Mesothelial cell of epicardium (in vitro differentiated cells): Measurements from ENCODE around the gene RIN1. TPM values are rescaled to one million over a fixed set of nuclear protein-coding genes. Genes with fewer than 3 reads are reported as not detected.

ENCODE experiments used
- DNase-seq, 2 experiments: peaks; one replicate each; pipeline ENCODE4 v3.0.0; 2021; ENCODE audit warnings: low spot score in 2 of 2; ENCODE audit not compliant: unreplicated experiment in 2 of 2
- H3K27ac Mint-ChIP-seq: 2 replicates; pipeline ENCODE4 v1.8.0; 2021; ENCODE audit warnings: mixed read lengths
- H3K27me3 Mint-ChIP-seq: 2 replicates; pipeline ENCODE4 v1.8.0; 2021; ENCODE audit warnings: low read depth, mixed read lengths
- H3K36me3 Mint-ChIP-seq: 2 replicates; pipeline ENCODE4 v1.8.0; 2021; ENCODE audit warnings: mixed read lengths
- H3K4me1 Mint-ChIP-seq: 2 replicates; pipeline ENCODE4 v1.8.0; 2021; ENCODE audit warnings: mixed read lengths
- H3K4me3 Mint-ChIP-seq: 2 replicates; pipeline ENCODE4 v1.8.0; 2021; ENCODE audit warnings: mild to moderate bottlenecking, moderate library complexity, mixed read lengths
- H3K9me3 Mint-ChIP-seq: 2 replicates; pipeline ENCODE4 v1.8.0; 2021; ENCODE audit warnings: mixed read lengths
- total RNA-seq: library from RNA; stranded (reverse); gene quantifications from 3 replicates; pipeline ENCODE4 v1.2.1, GENCODE V29; 2021
- TF ChIP-seq, protein P1 (sequence below): fragments of 200-600 bp; sonication (generic); IDR thresholded peaks from one replicate; pipeline ENCODE4 v1.5.0; 2021; ENCODE audit warnings: antibody characterized with exemption; ENCODE audit not compliant: unreplicated experiment

RIN1 gene
- total RNA-seq, 1 donor from 2014 or later, result 7.1 TPM

DNA sequence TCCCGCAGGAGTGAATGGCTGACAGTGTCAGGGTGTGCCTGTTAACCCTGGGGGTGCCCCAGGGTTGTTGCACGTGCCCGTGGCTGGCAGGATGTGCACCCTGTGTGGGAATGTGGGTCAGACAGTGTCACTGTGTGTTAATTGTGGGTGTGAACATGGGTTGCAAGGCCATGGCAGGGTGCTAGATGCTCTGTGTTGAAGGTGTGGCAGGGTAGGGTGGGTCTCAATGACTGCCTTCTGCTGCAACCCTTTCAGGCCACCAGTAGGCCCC, 8.3 kb downstream of the RIN1 start:
- H3K36me3 Mint-ChIP-seq, result no peaks in the 10 kb centered on the region
- TF ChIP-seq, protein P1, sequence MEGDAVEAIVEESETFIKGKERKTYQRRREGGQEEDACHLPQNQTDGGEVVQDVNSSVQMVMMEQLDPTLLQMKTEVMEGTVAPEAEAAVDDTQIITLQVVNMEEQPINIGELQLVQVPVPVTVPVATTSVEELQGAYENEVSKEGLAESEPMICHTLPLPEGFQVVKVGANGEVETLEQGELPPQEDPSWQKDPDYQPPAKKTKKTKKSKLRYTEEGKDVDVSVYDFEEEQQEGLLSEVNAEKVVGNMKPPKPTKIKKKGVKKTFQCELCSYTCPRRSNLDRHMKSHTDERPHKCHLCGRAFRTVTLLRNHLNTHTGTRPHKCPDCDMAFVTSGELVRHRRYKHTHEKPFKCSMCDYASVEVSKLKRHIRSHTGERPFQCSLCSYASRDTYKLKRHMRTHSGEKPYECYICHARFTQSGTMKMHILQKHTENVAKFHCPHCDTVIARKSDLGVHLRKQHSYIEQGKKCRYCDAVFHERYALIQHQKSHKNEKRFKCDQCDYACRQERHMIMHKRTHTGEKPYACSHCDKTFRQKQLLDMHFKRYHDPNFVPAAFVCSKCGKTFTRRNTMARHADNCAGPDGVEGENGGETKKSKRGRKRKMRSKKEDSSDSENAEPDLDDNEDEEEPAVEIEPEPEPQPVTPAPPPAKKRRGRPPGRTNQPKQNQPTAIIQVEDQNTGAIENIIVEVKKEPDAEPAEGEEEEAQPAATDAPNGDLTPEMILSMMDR, result no peak
- H3K27ac Mint-ChIP-seq, result peak overlapping the region; percentile 73
- H3K4me1 Mint-ChIP-seq, result peaks cover 40% of the 10 kb centered on the region
- no peaks in the 10 kb centered on the region for H3K27me3 Mint-ChIP-seq
- DNase-seq, result no peak
- no peaks in the 10 kb centered on the region for H3K9me3 Mint-ChIP-seq
- H3K4me3 Mint-ChIP-seq, result no peak overlapping the region

DNA sequence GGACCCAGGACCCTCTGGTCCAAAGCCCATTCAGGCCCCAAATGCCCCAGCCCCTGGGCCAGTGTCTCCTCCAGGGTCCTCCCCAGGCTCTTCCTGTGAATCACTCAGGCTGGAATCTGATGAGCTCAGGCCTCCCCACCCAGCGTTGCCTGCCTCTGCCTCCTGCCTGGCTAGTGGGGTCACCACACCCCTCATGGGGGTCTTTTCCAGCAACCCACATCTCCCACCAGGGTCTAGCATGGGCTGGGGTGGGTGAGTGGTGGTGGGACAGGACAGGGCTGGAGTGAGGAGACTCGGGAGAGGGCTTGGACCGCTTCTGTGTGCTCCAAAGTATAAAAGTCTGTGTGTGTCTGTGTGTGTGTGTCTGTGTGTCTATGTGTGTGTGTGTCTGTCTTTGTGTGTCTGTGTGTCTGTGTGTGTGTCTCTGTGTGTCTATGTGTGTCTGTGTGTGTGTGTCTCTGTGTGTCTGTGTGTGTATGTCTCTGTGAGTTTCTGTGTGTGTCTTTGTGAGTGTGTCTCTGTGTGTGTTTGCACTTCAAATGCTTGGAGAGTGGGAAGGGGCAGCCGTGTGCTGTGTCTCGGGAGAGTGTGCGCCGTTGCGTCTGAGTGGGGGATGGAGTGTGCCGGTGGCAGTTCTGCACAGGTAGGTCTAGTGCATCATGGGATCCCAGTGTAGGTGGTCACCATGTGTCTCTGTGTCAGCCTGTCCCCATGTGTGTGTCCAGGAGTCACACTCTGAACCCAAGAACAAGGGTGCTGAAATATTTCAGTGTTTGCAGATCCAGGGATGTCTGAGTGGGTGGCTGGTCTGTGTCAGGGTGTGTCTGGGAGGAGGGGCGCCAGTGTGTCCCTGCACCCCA, 8.8 kb downstream of the RIN1 start:
- Mint-ChIP-seq H3K27ac (peak overlapping the region; percentile 45), H3K4me3 (no peak overlapping the region), H3K9me3 (no peaks in the 10 kb centered on the region), H3K27me3 (no peaks in the 10 kb centered on the region), H3K4me1 (peaks cover 40% of the 10 kb centered on the region), H3K36me3 (no peaks in the 10 kb centered on the region)
- DNase-seq, result no peak
- TF ChIP-seq, protein P1, result no peak

DNA sequence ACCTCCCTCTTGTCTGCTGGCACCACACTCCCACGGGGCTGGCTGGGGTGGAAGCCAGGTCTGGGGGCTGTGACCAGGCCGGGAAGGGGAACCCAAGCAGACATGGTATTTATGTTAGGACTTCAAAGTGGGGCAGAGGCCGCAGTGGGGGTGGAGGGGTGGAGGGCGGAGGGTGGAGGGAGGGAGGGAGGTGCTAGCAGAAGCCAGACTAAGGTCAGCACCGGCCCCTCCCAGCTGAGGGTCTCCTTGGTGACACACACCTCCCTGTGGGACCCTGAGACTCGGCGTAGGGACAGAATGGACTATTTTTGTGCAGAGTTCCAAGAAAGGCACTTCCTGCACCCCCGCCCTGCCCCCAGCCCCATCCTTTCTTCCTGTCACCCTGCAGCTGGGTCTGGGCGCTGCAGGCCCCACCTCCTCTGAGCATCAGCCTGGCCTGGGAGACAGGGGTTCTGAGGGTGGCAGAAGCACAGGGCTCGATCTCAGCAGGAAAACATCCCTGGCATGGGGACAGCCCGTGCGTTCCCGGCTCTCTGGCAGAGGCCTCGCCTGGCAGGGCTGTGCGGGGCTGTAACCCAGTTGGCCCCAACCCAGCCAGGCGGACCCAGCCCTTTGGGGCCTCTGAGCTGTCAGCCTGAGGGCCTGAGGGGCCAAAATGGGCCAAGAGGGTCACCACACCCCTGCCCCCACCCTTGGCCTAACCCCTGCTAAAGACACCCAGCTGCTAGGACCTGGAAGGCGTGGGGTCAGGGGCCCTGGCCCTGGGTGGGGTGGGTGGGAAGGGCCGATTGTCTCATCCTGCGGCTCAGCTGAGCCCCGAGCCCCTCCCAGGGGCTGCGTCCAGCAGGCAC, 9.7 kb downstream of the RIN1 start:
- no peaks in the 10 kb centered on the region for H3K9me3 Mint-ChIP-seq
- TF ChIP-seq, protein P1, result no peak
- H3K4me3 Mint-ChIP-seq, result no peak overlapping the region
- no peak for DNase-seq
- H3K27me3 Mint-ChIP-seq, result no peaks in the 10 kb centered on the region
- peak overlapping the region; percentile 93 for H3K27ac Mint-ChIP-seq
- H3K4me1 Mint-ChIP-seq, result peaks cover 40% of the 10 kb centered on the region
- no peaks in the 10 kb centered on the region for H3K36me3 Mint-ChIP-seq

DNA sequence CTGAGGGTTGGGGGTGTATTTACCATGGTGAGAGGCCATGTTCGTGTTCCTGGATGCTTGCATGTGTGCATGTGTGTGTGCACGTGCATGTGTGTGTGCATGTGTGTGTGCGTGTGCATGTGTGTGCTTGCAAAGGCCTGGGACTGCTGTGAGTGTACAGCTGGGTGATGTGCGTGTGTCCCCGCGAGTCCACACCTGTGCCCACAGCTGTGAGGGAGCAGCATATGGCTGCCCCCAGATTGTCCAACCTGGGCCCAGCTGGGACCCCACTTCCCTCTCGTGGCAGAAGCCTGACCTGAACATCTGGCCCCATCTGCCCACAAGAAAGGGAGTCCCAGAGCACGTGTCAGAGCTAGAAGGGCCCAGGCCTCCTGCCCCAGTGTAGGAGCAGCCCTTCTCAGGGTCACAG, 11.0 kb downstream of the RIN1 start:
- Mint-ChIP-seq H3K36me3 (no peaks in the 10 kb centered on the region), H3K9me3 (peaks cover 1% of the 10 kb centered on the region), H3K4me3 (no peak overlapping the region), H3K4me1 (peaks cover 40% of the 10 kb centered on the region), H3K27me3 (no peaks in the 10 kb centered on the region), H3K27ac (peak overlapping the region; percentile 56)
- TF ChIP-seq, protein P1, result no peak
- DNase-seq, result no peak

DNA sequence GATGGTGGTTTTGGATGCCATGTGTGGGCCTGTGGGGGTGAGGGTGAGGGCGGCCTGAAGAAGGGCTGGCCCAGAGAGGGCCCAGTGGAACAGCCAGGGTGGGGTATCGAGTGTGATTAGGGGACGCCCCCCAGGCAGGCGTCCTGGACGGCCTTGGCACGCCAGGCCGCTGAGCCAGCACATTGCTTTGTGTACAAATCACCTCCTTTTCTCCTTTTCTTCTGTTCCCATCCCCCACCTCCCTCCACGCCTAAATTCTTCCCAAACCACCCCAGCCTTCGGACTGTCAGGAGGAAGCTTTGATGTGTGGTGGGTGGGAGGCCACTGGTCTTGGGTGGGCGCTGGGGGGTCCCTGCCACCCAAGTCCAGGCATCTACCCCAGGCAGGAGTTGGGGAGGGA, 11.6 kb downstream of the RIN1 start:
- no peak for DNase-seq
- H3K36me3 Mint-ChIP-seq, result no peaks in the 10 kb centered on the region
- TF ChIP-seq, protein P1, result no peak
- H3K4me3 Mint-ChIP-seq, result no peak overlapping the region
- H3K4me1 Mint-ChIP-seq, result peaks cover 40% of the 10 kb centered on the region
- H3K27ac Mint-ChIP-seq, result peak overlapping the region; percentile 65
- peaks cover 6% of the 10 kb centered on the region for H3K9me3 Mint-ChIP-seq
- H3K27me3 Mint-ChIP-seq, result no peaks in the 10 kb centered on the region
